ENCODE data around the gene AMZ2.

AMZ2 gene

GRCh38 chr17:68294196-68294555, 46.3 kb downstream of the AMZ2 start:
- TF ChIP-seq ZFX (IDR thresholded peaks at IDR 0.05; ENCODE audit: borderline replicate concordance) = no peak
- TF ChIP-seq, protein P1, sequence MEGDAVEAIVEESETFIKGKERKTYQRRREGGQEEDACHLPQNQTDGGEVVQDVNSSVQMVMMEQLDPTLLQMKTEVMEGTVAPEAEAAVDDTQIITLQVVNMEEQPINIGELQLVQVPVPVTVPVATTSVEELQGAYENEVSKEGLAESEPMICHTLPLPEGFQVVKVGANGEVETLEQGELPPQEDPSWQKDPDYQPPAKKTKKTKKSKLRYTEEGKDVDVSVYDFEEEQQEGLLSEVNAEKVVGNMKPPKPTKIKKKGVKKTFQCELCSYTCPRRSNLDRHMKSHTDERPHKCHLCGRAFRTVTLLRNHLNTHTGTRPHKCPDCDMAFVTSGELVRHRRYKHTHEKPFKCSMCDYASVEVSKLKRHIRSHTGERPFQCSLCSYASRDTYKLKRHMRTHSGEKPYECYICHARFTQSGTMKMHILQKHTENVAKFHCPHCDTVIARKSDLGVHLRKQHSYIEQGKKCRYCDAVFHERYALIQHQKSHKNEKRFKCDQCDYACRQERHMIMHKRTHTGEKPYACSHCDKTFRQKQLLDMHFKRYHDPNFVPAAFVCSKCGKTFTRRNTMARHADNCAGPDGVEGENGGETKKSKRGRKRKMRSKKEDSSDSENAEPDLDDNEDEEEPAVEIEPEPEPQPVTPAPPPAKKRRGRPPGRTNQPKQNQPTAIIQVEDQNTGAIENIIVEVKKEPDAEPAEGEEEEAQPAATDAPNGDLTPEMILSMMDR (IDR thresholded peaks at IDR 0.05) = no peak
- no peak overlapping the region for H3K27ac ChIP-seq

DNA sequence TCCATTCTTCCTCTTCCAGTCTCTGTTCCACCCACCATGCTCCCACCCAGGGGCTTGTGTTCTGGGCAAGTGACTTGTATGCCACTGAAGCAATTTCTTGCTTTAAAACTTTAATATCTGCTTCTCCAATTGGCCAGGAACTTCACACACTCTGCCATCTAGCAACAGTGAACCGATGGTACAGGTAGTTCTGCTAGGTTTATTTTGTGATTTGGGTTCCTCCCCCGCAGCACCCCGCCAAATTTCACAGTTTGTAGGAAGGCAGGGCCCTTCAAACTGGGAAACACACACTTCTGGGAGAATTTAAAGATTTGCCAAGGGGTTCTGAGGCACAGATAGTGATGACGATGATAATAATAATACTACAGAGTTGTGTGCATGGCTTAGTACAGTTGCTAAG, 46.8 kb downstream of the AMZ2 start:
- no peak overlapping the region for H3K27ac ChIP-seq
- TF ChIP-seq, protein P1 (IDR thresholded peaks at IDR 0.05) = no peak
- TF ChIP-seq ZFX (IDR thresholded peaks at IDR 0.05; ENCODE audit: borderline replicate concordance) = no peak

DNA sequence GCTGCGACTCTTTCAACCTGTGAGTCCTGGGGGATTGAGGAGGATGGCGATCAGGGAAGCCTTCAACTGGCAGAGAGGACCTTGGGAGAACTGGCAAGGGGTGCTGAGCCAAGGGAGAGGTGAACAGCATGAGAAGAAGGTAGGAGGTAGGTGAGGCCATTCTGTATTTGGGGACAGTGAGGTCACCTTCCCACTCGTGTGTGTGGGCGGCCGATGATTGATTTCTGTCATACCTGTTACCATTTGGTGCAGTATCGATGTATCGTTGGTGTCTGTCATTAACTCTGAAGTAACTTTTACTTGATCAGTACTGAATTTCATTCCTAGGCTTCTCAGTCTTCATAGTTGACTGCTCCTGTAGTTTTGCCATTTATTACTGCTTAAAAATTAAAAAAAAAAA, 47.2 kb downstream of the AMZ2 start:
- no peak for TF ChIP-seq ZFX (IDR thresholded peaks at IDR 0.05; ENCODE audit: borderline replicate concordance)
- TF ChIP-seq, protein P1 (IDR thresholded peaks at IDR 0.05) = no peak
- H3K27ac ChIP-seq = no peak overlapping the region

- TF ChIP-seq ZFX (IDR thresholded peaks at IDR 0.05; ENCODE audit: borderline replicate concordance) = no peak
- TF ChIP-seq, protein P1 (IDR thresholded peaks at IDR 0.05) = no peak
- peak overlapping the region; percentile 89 for H3K27ac ChIP-seq
Measured at GRCh38 chr17:68296217-68297191, 48.7 kb downstream of the AMZ2 start.

- TF ChIP-seq, protein P1 (IDR thresholded peaks at IDR 0.05) = no peak
- no peak for TF ChIP-seq ZFX (IDR thresholded peaks at IDR 0.05; ENCODE audit: borderline replicate concordance)
- H3K27ac ChIP-seq = peak overlapping the region; percentile 89
Measured at GRCh38 chr17:68297195-68297594, 49.4 kb downstream of the AMZ2 start.

GRCh38 chr17:68298601-68299000, 50.8 kb downstream of the AMZ2 start:
- peak overlapping the region; percentile 89; the same call in 1 of the 2 replicates for H3K27ac ChIP-seq
- TF ChIP-seq, protein P1 (IDR thresholded peaks at IDR 0.05) = no peak
- no peak for TF ChIP-seq ZFX (IDR thresholded peaks at IDR 0.05; ENCODE audit: borderline replicate concordance)

DNA sequence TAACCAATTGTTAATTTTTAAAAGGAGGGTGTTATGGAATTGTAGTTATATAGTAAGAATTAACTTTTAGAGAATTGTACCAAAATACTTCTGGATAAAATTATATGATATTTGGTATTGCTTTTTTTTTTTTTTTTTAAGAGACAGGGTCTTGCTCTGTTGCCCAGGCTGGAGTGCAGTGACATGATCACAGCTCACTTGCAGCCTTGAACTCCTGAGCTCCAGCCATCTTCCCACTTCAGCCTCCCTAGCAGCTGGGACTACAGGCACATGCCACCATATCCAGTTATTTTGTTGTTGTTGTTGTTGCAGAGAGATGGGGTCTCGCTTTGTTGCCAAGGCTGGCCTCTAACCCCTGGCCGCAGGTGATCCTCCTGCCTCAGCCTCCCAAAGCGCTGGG, 52.0 kb downstream of the AMZ2 start:
- H3K27ac ChIP-seq = no peak overlapping the region
- TF ChIP-seq, protein P1 (IDR thresholded peaks at IDR 0.05) = no peak
- TF ChIP-seq ZFX (IDR thresholded peaks at IDR 0.05; ENCODE audit: borderline replicate concordance) = no peak
